Measurements from ENCODE around the gene CARMIL1.

GRCh38 chr6:25307805-25308494 lies 28.8 kb downstream of the CARMIL1 start:
- no peak for TF ChIP-seq CTCF (IDR thresholded peaks at IDR 0.05)
- TF ChIP-seq POLR2AphosphoS5 (IDR thresholded peaks at IDR 0.05) = no peak

All from breast epithelium (tissue), 3 donors.